H1 (cell line): Measurements from ENCODE around the gene TMPRSS11F. TPM values are rescaled to one million over a fixed set of nuclear protein-coding genes. Genes with fewer than 3 reads are reported as not detected.

ENCODE experiments used
- CTCF ChIA-PET: fragments of 300-600 bp; sonication (Branson Sonifier 250); formaldehyde crosslinking; loops from one replicate; lab custom pipeline; 2021; ENCODE audit not compliant: partially characterized antibody; lab: Charles Lee
- POLR2A ChIA-PET: fragments of 300-600 bp; sonication (Branson Sonifier 250); formaldehyde crosslinking; loops from one replicate; lab custom pipeline; 2021; ENCODE audit warnings: inconsistent platforms; ENCODE audit not compliant: partially characterized antibody; lab: Charles Lee
- DNase-seq, 2 experiments: peaks; one replicate each; pipeline versions ENCODE4 v3.0.0 to v3.0.0-alpha.2; 2010 to 2022; ENCODE audit warnings: low spot score in 2 of 2, low read depth in 1 of 2, mixed read lengths in 1 of 2
- FAIRE-seq: peaks from 2 replicates; lab custom pipeline; 2011; peaks lifted over from hg19 to GRCh38; lab: Jason Lieb, UNC
- H2AFZ ChIP-seq: 2 replicates; pipeline ENCODE4 v1.8.1; 2012; ENCODE audit warnings: low read length, inconsistent platforms
- H2AK5ac ChIP-seq: 2 replicates; pipeline ENCODE4 v1.6.1; 2013; ENCODE audit warnings: low read depth, low read length
- H2BK120ac ChIP-seq: replicated peaks from 2 replicates; pipeline ENCODE3; 2013; ENCODE audit warnings: low read depth, low read length, inconsistent platforms
- H2BK12ac ChIP-seq: 2 replicates; pipeline ENCODE4 v1.6.1; 2013; ENCODE audit warnings: low read depth, low read length
- H2BK15ac ChIP-seq: 2 replicates; pipeline ENCODE4 v1.6.1; 2013; ENCODE audit warnings: low read length
- H2BK20ac ChIP-seq: 2 replicates; pipeline ENCODE4 v1.6.1; 2013; ENCODE audit warnings: low read length
- H2BK5ac ChIP-seq: 2 replicates; pipeline ENCODE4 v1.6.1; 2013; ENCODE audit warnings: low read depth, low read length
- H3K14ac ChIP-seq: 2 replicates; pipeline ENCODE4 v1.6.1; 2013; ENCODE audit warnings: inconsistent platforms; ENCODE audit not compliant: insufficient read length
- H3K18ac ChIP-seq: 2 replicates; pipeline ENCODE4 v1.6.1; 2013; ENCODE audit warnings: low read length; ENCODE audit errors: extremely low read depth
- H3K23ac ChIP-seq: 2 replicates; pipeline ENCODE4 v1.6.1; 2013; ENCODE audit warnings: inconsistent platforms; ENCODE audit not compliant: insufficient read length
- H3K23me2 ChIP-seq: 2 replicates; pipeline ENCODE4 v1.6.1; 2013; ENCODE audit warnings: low read depth, low read length
- H3K27ac ChIP-seq: 2 replicates; pipeline ENCODE4 v1.6.1; 2011; ENCODE audit warnings: low read depth, low read length, inconsistent platforms
- H3K27me3 ChIP-seq, 4 experiments: replicated peaks in 1 of 4; 1 replicate in 1 of 4; 2 replicates in 3 of 4; pipeline versions ENCODE4 v1.6.1 to v1.8.1; 2011 to 2013; ENCODE audit warnings: low read length in 3 of 4, mild to moderate bottlenecking in 3 of 4, inconsistent platforms in 2 of 4, mixed read lengths in 2 of 4, moderate library complexity in 1 of 4; ENCODE audit not compliant: control insufficient read depth in 3 of 4, insufficient read depth in 3 of 4; ENCODE audit errors: extremely low read depth in 1 of 4
- H3K36me3 ChIP-seq, 4 experiments: 2 replicates each; pipeline versions ENCODE4 v1.6.1 to v1.8.1; 2011 to 2013; ENCODE audit warnings: mild to moderate bottlenecking in 4 of 4, low read length in 3 of 4, moderate library complexity in 2 of 4, control low read depth in 1 of 4, inconsistent platforms in 1 of 4; ENCODE audit not compliant: insufficient read depth in 4 of 4, control insufficient read depth in 2 of 4
- H3K4ac ChIP-seq: replicated peaks from 2 replicates; pipeline ENCODE3; 2013; ENCODE audit warnings: low read length, low read depth, mixed read lengths, inconsistent platforms; ENCODE audit not compliant: insufficient read length
- H3K4me1 ChIP-seq, 4 experiments: replicated peaks in 1 of 4; 1 replicate in 1 of 4; 2 replicates in 3 of 4; pipeline versions ENCODE4 v1.6.1 to v1.8.1; 2011 to 2013; ENCODE audit warnings: low read length in 3 of 4, inconsistent platforms in 2 of 4, mixed read lengths in 1 of 4; ENCODE audit not compliant: insufficient read depth in 4 of 4, control insufficient read depth in 3 of 4
- H3K4me2 ChIP-seq, 2 experiments: 2 replicates each; pipeline versions ENCODE4 v1.6.1 to v1.8.1; 2011 to 2013; ENCODE audit warnings: low read depth in 2 of 2, low read length in 2 of 2, control low read depth in 1 of 2, inconsistent platforms in 1 of 2, mild to moderate bottlenecking in 1 of 2; ENCODE audit not compliant: insufficient read depth in 1 of 2
- H3K4me3 ChIP-seq, 4 experiments: fragments of 200-600, 300-600 bp in 1 of 4; sonication (generic), shearing (Covaris generic), sonication (Bioruptor Twin) in 1 of 4; 2 replicates each; pipeline versions ENCODE4 v1.5.1 to v1.8.1; 2011 to 2016; ENCODE audit warnings: low read length in 4 of 4, low read depth in 3 of 4, control low read depth in 2 of 4, inconsistent platforms in 2 of 4, mild to moderate bottlenecking in 2 of 4, mixed read lengths in 1 of 4, moderate library complexity in 1 of 4; ENCODE audit not compliant: insufficient read depth in 2 of 4; ENCODE audit errors: extremely low read depth in 1 of 4
- H3K56ac ChIP-seq: replicated peaks from 2 replicates; pipeline ENCODE3; 2013; ENCODE audit warnings: low read depth, mild to moderate bottlenecking, mixed read lengths, low read length, inconsistent platforms; ENCODE audit not compliant: insufficient read length
- H3K79me1 ChIP-seq: 2 replicates; pipeline ENCODE4 v1.6.1; 2013; ENCODE audit warnings: low read depth, low read length, control low read depth
- H3K79me2 ChIP-seq, 2 experiments: 2 replicates each; pipeline versions ENCODE4 v1.6.1 to v1.8.1; 2012 to 2013; ENCODE audit warnings: low read length in 2 of 2, mild to moderate bottlenecking in 2 of 2, inconsistent platforms in 1 of 2; ENCODE audit not compliant: insufficient read depth in 2 of 2, control insufficient read depth in 1 of 2
- H3K9ac ChIP-seq, 4 experiments: replicated peaks in 1 of 4; 1 replicate in 1 of 4; 2 replicates in 3 of 4; pipeline versions ENCODE4 v1.6.1 to v1.8.1; 2011 to 2013; ENCODE audit warnings: low read depth in 3 of 4, low read length in 3 of 4, control low read depth in 2 of 4, mild to moderate bottlenecking in 2 of 4, moderate library complexity in 2 of 4, inconsistent platforms in 1 of 4; ENCODE audit errors: extremely low read depth in 1 of 4
- H3K9me3 ChIP-seq, 2 experiments: 2 replicates each; pipeline versions ENCODE4 v1.6.1 to v1.8.1; 2012 to 2013; ENCODE audit warnings: mild to moderate bottlenecking in 2 of 2, moderate library complexity in 2 of 2, control low read depth in 1 of 2, inconsistent platforms in 1 of 2, low read depth in 1 of 2, low read length in 1 of 2, mixed read lengths in 1 of 2; ENCODE audit not compliant: insufficient read depth in 2 of 2
- H4K20me1 ChIP-seq, 2 experiments: replicated peaks in 1 of 2; 2 replicates each; pipeline versions ENCODE3 to v1.8.1; 2011 to 2013; ENCODE audit warnings: inconsistent platforms in 2 of 2, low read length in 2 of 2, mild to moderate bottlenecking in 1 of 2; ENCODE audit not compliant: insufficient read depth in 2 of 2, control insufficient read depth in 1 of 2
- H4K5ac ChIP-seq: 2 replicates; pipeline ENCODE4 v1.6.1; 2013; ENCODE audit warnings: low read length, low read depth, mixed read lengths, inconsistent platforms; ENCODE audit not compliant: insufficient read length
- H4K8ac ChIP-seq: 2 replicates; pipeline ENCODE4 v1.8.0; 2013; ENCODE audit warnings: mild to moderate bottlenecking, moderate library complexity, low read length, inconsistent platforms; ENCODE audit not compliant: insufficient read depth; ENCODE audit errors: extremely low read depth
- H4K91ac ChIP-seq: replicated peaks from 2 replicates; pipeline ENCODE3; 2013; ENCODE audit warnings: low read length, mixed read lengths, inconsistent platforms; ENCODE audit not compliant: insufficient read length
- CBX5 ChIP-seq: fragments of 300-800, 300-1000 bp; sonication (generic); IDR thresholded peaks from 2 replicates; pipeline ENCODE4 v1.7.1; 2016; ENCODE audit warnings: antibody characterized with exemption, low read length, low read depth
- E2F6 ChIP-seq: IDR thresholded peaks from 2 replicates; pipeline ENCODE4 v1.6.1; 2012; ENCODE audit warnings: inconsistent platforms
- EP300 ChIP-seq, 2 experiments: IDR thresholded peaks; 1 replicate in 1 of 2; 2 replicates in 1 of 2; pipeline ENCODE4 v1.6.1; 2011 to 2012; ENCODE audit warnings: low read depth in 2 of 2, low read length in 2 of 2, mild to moderate bottlenecking in 2 of 2, borderline replicate concordance in 1 of 2, inconsistent platforms in 1 of 2, moderate library complexity in 1 of 2
- SP2 ChIP-seq: IDR thresholded peaks from 2 replicates; pipeline ENCODE4 v1.6.1; 2012; ENCODE audit warnings: mild to moderate bottlenecking, low read length, inconsistent platforms
- SRF ChIP-seq: IDR thresholded peaks from 2 replicates; pipeline ENCODE4 v1.6.1; 2011; ENCODE audit warnings: mild to moderate bottlenecking, low read depth, low read length, moderate library complexity
- TAF1 ChIP-seq: IDR thresholded peaks from 2 replicates; pipeline ENCODE4 v1.6.1; 2011; ENCODE audit warnings: mild to moderate bottlenecking, low read depth, low read length
- TAF7 ChIP-seq: optimal IDR thresholded peaks from 2 replicates; pipeline ENCODE3; 2011; ENCODE audit warnings: low read depth, mild to moderate bottlenecking, inconsistent platforms, low read length, moderate library complexity, borderline replicate concordance
- YY1 ChIP-seq: IDR thresholded peaks from 2 replicates; pipeline ENCODE4 v1.6.1; 2011; ENCODE audit warnings: low read depth, mild to moderate bottlenecking, low read length
- polyA plus RNA-seq, 7 experiments: library from polyadenylated mRNA; depleted of rRNA in 3 of 7; stranded (reverse) in 5 of 7; unstranded in 2 of 7; fragments of >200 nt in 5 of 7; fragments of 200-250 nt in 2 of 7; gene quantifications; 1 replicate in 5 of 7; 2 replicates in 1 of 7; 4 replicates in 1 of 7; pipeline versions ENCODE4 v1.2.1 to v1.2.3, GENCODE V29; 2011 to 2013; ENCODE audit warnings: missing spikeins in 2 of 7, mixed read lengths in 2 of 7
- total RNA-seq: library from RNA; stranded (reverse); fragmentation: NEBNext Ultra II Directional; extraction: Animal tissue kit (Norgen Biotek cat#: 25700); gene quantifications from 2 replicates; pipeline ENCODE4 v1.2.1, GENCODE V29; 2021
- TF ChIP-seq, protein P1 (sequence below): IDR thresholded peaks from 2 replicates; pipeline ENCODE4 v1.6.1; 2012; ENCODE audit warnings: inconsistent platforms
- TF ChIP-seq, protein P2 (sequence below): IDR thresholded peaks from 2 replicates; pipeline ENCODE4 v1.6.1; 2012; ENCODE audit warnings: low read length, inconsistent platforms

The TMPRSS11F gene
- total and polyA plus RNA-seq, 2 of the 8 experiments (the other 6 are each of a cell fraction or from before 2014, with no cell fraction given), result not detected

- Histone ChIP-seq H2AFZ (no peak overlapping the region), H4K8ac (no peak overlapping the region), H3K9ac (no peak overlapping the region), H2BK12ac (no peak overlapping the region), H3K36me3 (no peaks in the 10 kb centered on the region), H2BK120ac (no peak overlapping the region), H3K4me3 (no peak overlapping the region), H3K14ac (no peak overlapping the region), H3K18ac (no peak overlapping the region), H4K91ac (no peak overlapping the region), H3K4me1 (no peaks in the 10 kb centered on the region), H3K23ac (no peak overlapping the region), H2BK5ac (no peak overlapping the region), H3K23me2 (no peaks in the 10 kb centered on the region), H3K27ac (no peak overlapping the region), H2BK20ac (no peak overlapping the region), H3K79me1 (no peaks in the 10 kb centered on the region), H3K4me2 (no peak overlapping the region), H3K27me3 (no peaks in the 10 kb centered on the region), H4K5ac (no peak overlapping the region), H4K20me1 (no peaks in the 10 kb centered on the region), H3K56ac (no peak overlapping the region), H3K79me2 (no peaks in the 10 kb centered on the region), H2AK5ac (no peak overlapping the region), H2BK15ac (no peak overlapping the region), H3K9me3 (no peaks in the 10 kb centered on the region), H3K4ac (no peak overlapping the region)
- DNase-seq (no peak), FAIRE-seq (no peak)
- ChIA-PET POLR2A (no interaction called here), CTCF (interaction anchor here (0.7 to 0.8 kb wide), 2 partner anchors 100 to 491 kb away, joined by 3 read pairs; no protein-coding TSS in a partner anchor)
- no peak for TF ChIP-seq YY1
- no peak for TF ChIP-seq E2F6
- TF ChIP-seq TAF7, result no peak
- no peak for TF ChIP-seq CBX5
- no peak for TF ChIP-seq TAF1
- TF ChIP-seq, protein P1, sequence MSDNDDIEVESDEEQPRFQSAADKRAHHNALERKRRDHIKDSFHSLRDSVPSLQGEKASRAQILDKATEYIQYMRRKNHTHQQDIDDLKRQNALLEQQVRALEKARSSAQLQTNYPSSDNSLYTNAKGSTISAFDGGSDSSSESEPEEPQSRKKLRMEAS, result no peak
- no peak for TF ChIP-seq SP2
- no peak for TF ChIP-seq SRF
- TF ChIP-seq, protein P2, sequence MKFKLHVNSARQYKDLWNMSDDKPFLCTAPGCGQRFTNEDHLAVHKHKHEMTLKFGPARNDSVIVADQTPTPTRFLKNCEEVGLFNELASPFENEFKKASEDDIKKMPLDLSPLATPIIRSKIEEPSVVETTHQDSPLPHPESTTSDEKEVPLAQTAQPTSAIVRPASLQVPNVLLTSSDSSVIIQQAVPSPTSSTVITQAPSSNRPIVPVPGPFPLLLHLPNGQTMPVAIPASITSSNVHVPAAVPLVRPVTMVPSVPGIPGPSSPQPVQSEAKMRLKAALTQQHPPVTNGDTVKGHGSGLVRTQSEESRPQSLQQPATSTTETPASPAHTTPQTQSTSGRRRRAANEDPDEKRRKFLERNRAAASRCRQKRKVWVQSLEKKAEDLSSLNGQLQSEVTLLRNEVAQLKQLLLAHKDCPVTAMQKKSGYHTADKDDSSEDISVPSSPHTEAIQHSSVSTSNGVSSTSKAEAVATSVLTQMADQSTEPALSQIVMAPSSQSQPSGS, result no peak
- TF ChIP-seq EP300 (IDR thresholded peaks at IDR 0.05; ENCODE audit: borderline replicate concordance in 1 of 2, low read depth in 2 of 2, low read length in 2 of 2), result no peak
Measured at GRCh38 chr4:68011684-68012083, 118.0 kb downstream of the TMPRSS11F start.
